ENCODE data around the gene RBKS.
A peak's percentile ranks its signal among the peaks of the same experiment; 100 is the strongest.
"Not testable (repeated sequence)": the region's sequence is repeated elsewhere in the genome, so short reads cannot be mapped to it uniquely, and the experiment has no call there.

The RBKS gene

GRCh38 chr2:27904405-27904665 lies 14.1 kb upstream of the RBKS start:
- no peak for DNase-seq

GRCh38 chr2:27903649-27904404 lies 13.6 kb upstream of the RBKS start:
- DNase-seq, result peak; percentile 39 to 61 (median 52)

GRCh38 chr2:27903018-27903417 lies 12.8 kb upstream of the RBKS start:
- no peak for DNase-seq

- DNase-seq, result peak in 1 of 3 donors; percentile 53
Measured at GRCh38 chr2:27902098-27902497, 11.9 kb upstream of the RBKS start.

GRCh38 chr2:27901234-27901633 lies 11.0 kb upstream of the RBKS start:
- DNase-seq, result peak; percentile 77 to 87 (median 80)

GRCh38 chr2:27897717-27898116 lies 7.5 kb upstream of the RBKS start:
- DNase-seq, result peak; percentile 75 to 97 (median 93)

- peak in 1 of 3 donors; percentile 21 for DNase-seq
Measured at GRCh38 chr2:27893006-27893405, 2.8 kb upstream of the RBKS start.

GRCh38 chr2:27891673-27892105 lies 1.5 kb upstream of the RBKS start:
- peak in 2 of 3 donors; percentile 24 to 37 for DNase-seq

- peak; percentile 95 to 98 (median 97) for DNase-seq
Measured at GRCh38 chr2:27890924-27891672, 911 bp upstream of the RBKS start.

- peak in 1 of 3 donors; percentile 22 for DNase-seq
Measured at GRCh38 chr2:27889774-27890145, 427 bp downstream of the RBKS start.

GRCh38 chr2:27888790-27889189 lies 1.4 kb downstream of the RBKS start:
- DNase-seq, result no peak

GRCh38 chr2:27887830-27888229 lies 2.4 kb downstream of the RBKS start:
- DNase-seq, result no peak

- DNase-seq, result no peak
Measured at GRCh38 chr2:27887111-27887510, 3.1 kb downstream of the RBKS start.

GRCh38 chr2:27886322-27886721 lies 3.9 kb downstream of the RBKS start:
- no peak for DNase-seq

- DNase-seq, result no peak
Measured at GRCh38 chr2:27885661-27886060, 4.5 kb downstream of the RBKS start.

GRCh38 chr2:27885234-27885633 lies 5.0 kb downstream of the RBKS start:
- no peak for DNase-seq

- no peak for DNase-seq
Measured at GRCh38 chr2:27884601-27885000, 5.6 kb downstream of the RBKS start.

GRCh38 chr2:27882584-27882922 lies 7.6 kb downstream of the RBKS start:
- not testable (repeated sequence) for DNase-seq

GRCh38 chr2:27881815-27882583 lies 8.2 kb downstream of the RBKS start:
- not testable (repeated sequence) for DNase-seq

- DNase-seq, result no peak
Measured at GRCh38 chr2:27878825-27879224, 11.4 kb downstream of the RBKS start.

- DNase-seq, result no peak
Measured at GRCh38 chr2:27875089-27875881, 14.9 kb downstream of the RBKS start.

GRCh38 chr2:27873091-27873490 lies 17.1 kb downstream of the RBKS start:
- no peak for DNase-seq

GRCh38 chr2:27871802-27872201 lies 18.4 kb downstream of the RBKS start:
- no peak for DNase-seq
